Esophagus mucosa (tissue), 1 donor: ENCODE results near the gene GTF3C1. TPM values are rescaled to one million over a fixed set of nuclear protein-coding genes. Genes with fewer than 3 reads are reported as not detected.
"Not testable (repeated sequence)": the region's sequence is repeated elsewhere in the genome, so short reads cannot be mapped to it uniquely, and the experiment has no call there.

Experiments
- ATAC-seq: fragments of 200-7000 bp; cut with Tn5 transposase; one replicate; pipeline ENCODE4 v1.9.1; 2020
- total RNA-seq: library from RNA; stranded (reverse); gene quantifications from one replicate; pipeline ENCODE4 v1.2.4, GENCODE V29; 2023
- donor health status: DM: yes; HTN: yes; CAD: no.

Gene GTF3C1
- total RNA-seq, 1 donor from 2014 or later: 103 TPM

- no peak for ATAC-seq
Measured at GRCh38 chr16:27437946-27438345, 111.8 kb downstream of the GTF3C1 start.

- ATAC-seq: no peak
Measured at GRCh38 chr16:27436921-27437650, 112.6 kb downstream of the GTF3C1 start.

- no peak for ATAC-seq
Measured at GRCh38 chr16:27436065-27436464, 113.6 kb downstream of the GTF3C1 start.

- not testable (repeated sequence) for ATAC-seq
Measured at GRCh38 chr16:27435146-27435545, 114.6 kb downstream of the GTF3C1 start.

- ATAC-seq: no peak
Measured at GRCh38 chr16:27434141-27435051, 115.3 kb downstream of the GTF3C1 start.

- no peak for ATAC-seq
Measured at GRCh38 chr16:27433636-27434035, 116.1 kb downstream of the GTF3C1 start.

GRCh38 chr16:27433191-27433590 is 116.5 kb downstream of the GTF3C1 start:
- not testable (repeated sequence) for ATAC-seq

- peak; percentile 81 for ATAC-seq
Measured at GRCh38 chr16:27432558-27432957, 117.2 kb downstream of the GTF3C1 start.

- ATAC-seq: peak; percentile 89
Measured at GRCh38 chr16:27431773-27432532, 117.8 kb downstream of the GTF3C1 start.

- no peak for ATAC-seq
Measured at GRCh38 chr16:27430923-27431484, 118.7 kb downstream of the GTF3C1 start.

GRCh38 chr16:27430512-27430911 is 119.2 kb downstream of the GTF3C1 start:
- no peak for ATAC-seq

- no peak for ATAC-seq
Measured at GRCh38 chr16:27429981-27430441, 119.7 kb downstream of the GTF3C1 start.

GRCh38 chr16:27429330-27429871 is 120.3 kb downstream of the GTF3C1 start:
- no peak for ATAC-seq

- ATAC-seq: no peak
Measured at GRCh38 chr16:27428026-27428785, 121.5 kb downstream of the GTF3C1 start.

GRCh38 chr16:27427538-27427937 is 122.2 kb downstream of the GTF3C1 start:
- ATAC-seq: no peak

GRCh38 chr16:27426423-27427408 is 123.0 kb downstream of the GTF3C1 start:
- ATAC-seq: peak; percentile 86

- no peak for ATAC-seq
Measured at GRCh38 chr16:27425961-27426360, 123.8 kb downstream of the GTF3C1 start.

- no peak for ATAC-seq
Measured at GRCh38 chr16:27424772-27425498, 124.8 kb downstream of the GTF3C1 start.
